Mucosa of stomach (tissue), 1 donor: ENCODE data around the gene SHC4.

Experiments
- H3K27me3 ChIP-seq: one replicate; pipeline ENCODE4 v1.7.0; 2013; ENCODE audit warnings: mild to moderate bottlenecking, low read length; ENCODE audit not compliant: control insufficient read depth, insufficient read depth
- H3K36me3 ChIP-seq: one replicate; pipeline ENCODE4 v1.7.0; 2013; ENCODE audit warnings: low read length; ENCODE audit not compliant: control insufficient read depth, insufficient read depth
- H3K4me1 ChIP-seq: one replicate; pipeline ENCODE4 v1.7.0; 2013; ENCODE audit warnings: mild to moderate bottlenecking, low read length; ENCODE audit not compliant: control insufficient read depth, insufficient read depth
- H3K4me3 ChIP-seq: one replicate; pipeline ENCODE4 v1.7.0; 2013; ENCODE audit warnings: low read length
- H3K9ac ChIP-seq: one replicate; pipeline ENCODE4 v1.7.0; 2013; ENCODE audit warnings: mild to moderate bottlenecking, low read length, moderate library complexity
- H3K9me3 ChIP-seq: one replicate; pipeline ENCODE4 v1.7.0; 2013; ENCODE audit warnings: mild to moderate bottlenecking, low read length, moderate library complexity; ENCODE audit not compliant: control insufficient read depth
- donor health status: Pancreatic carcinoma.

Gene SHC4

GRCh38 chr15:48937886-48938285 is 25.8 kb downstream of the SHC4 start:
- H3K36me3 ChIP-seq, result no peaks in the 10 kb centered on the region
- H3K27me3 ChIP-seq, result no peaks in the 10 kb centered on the region
- H3K4me1 ChIP-seq, result no peaks in the 10 kb centered on the region
- no peak overlapping the region for H3K9ac ChIP-seq
- H3K4me3 ChIP-seq, result no peak overlapping the region
- H3K9me3 ChIP-seq, result no peaks in the 10 kb centered on the region

- no peaks in the 10 kb centered on the region for H3K9me3 ChIP-seq
- no peak overlapping the region for H3K9ac ChIP-seq
- no peaks in the 10 kb centered on the region for H3K4me1 ChIP-seq
- no peaks in the 10 kb centered on the region for H3K27me3 ChIP-seq
- no peak overlapping the region for H3K4me3 ChIP-seq
- no peaks in the 10 kb centered on the region for H3K36me3 ChIP-seq
These were observed 27.1 kb downstream of the SHC4 start for GRCh38 chr15:48936666-48937065.

- Histone ChIP-seq H3K9ac (no peak overlapping the region), H3K36me3 (no peaks in the 10 kb centered on the region), H3K27me3 (no peaks in the 10 kb centered on the region), H3K4me3 (no peak overlapping the region), H3K9me3 (no peaks in the 10 kb centered on the region), H3K4me1 (no peaks in the 10 kb centered on the region)
These were observed 28.5 kb downstream of the SHC4 start for GRCh38 chr15:48935236-48935635.

- no peaks in the 10 kb centered on the region for H3K27me3 ChIP-seq
- H3K9me3 ChIP-seq, result no peaks in the 10 kb centered on the region
- H3K9ac ChIP-seq, result no peak overlapping the region
- no peaks in the 10 kb centered on the region for H3K36me3 ChIP-seq
- no peak overlapping the region for H3K4me3 ChIP-seq
- no peaks in the 10 kb centered on the region for H3K4me1 ChIP-seq
These were observed 33.0 kb downstream of the SHC4 start for GRCh38 chr15:48930735-48931134.

GRCh38 chr15:48929661-48930060 is 34.1 kb downstream of the SHC4 start:
- no peaks in the 10 kb centered on the region for H3K4me1 ChIP-seq
- H3K36me3 ChIP-seq, result no peaks in the 10 kb centered on the region
- no peaks in the 10 kb centered on the region for H3K9me3 ChIP-seq
- no peak overlapping the region for H3K9ac ChIP-seq
- no peaks in the 10 kb centered on the region for H3K27me3 ChIP-seq
- H3K4me3 ChIP-seq, result no peak overlapping the region

GRCh38 chr15:48928877-48929538 is 34.7 kb downstream of the SHC4 start:
- Histone ChIP-seq H3K36me3 (no peaks in the 10 kb centered on the region), H3K27me3 (no peaks in the 10 kb centered on the region), H3K9me3 (no peaks in the 10 kb centered on the region), H3K9ac (no peak overlapping the region), H3K4me3 (no peak overlapping the region), H3K4me1 (no peaks in the 10 kb centered on the region)

GRCh38 chr15:48925714-48926223 is 38.0 kb downstream of the SHC4 start:
- Histone ChIP-seq H3K9ac (no peak overlapping the region), H3K36me3 (no peaks in the 10 kb centered on the region), H3K4me3 (no peak overlapping the region), H3K4me1 (no peaks in the 10 kb centered on the region), H3K27me3 (no peaks in the 10 kb centered on the region), H3K9me3 (no peaks in the 10 kb centered on the region)

GRCh38 chr15:48924528-48925393 is 39.0 kb downstream of the SHC4 start:
- no peaks in the 10 kb centered on the region for H3K36me3 ChIP-seq
- H3K9me3 ChIP-seq, result no peaks in the 10 kb centered on the region
- H3K9ac ChIP-seq, result no peak overlapping the region
- H3K27me3 ChIP-seq, result no peaks in the 10 kb centered on the region
- H3K4me1 ChIP-seq, result no peaks in the 10 kb centered on the region
- H3K4me3 ChIP-seq, result no peak overlapping the region

- Histone ChIP-seq H3K27me3 (no peaks in the 10 kb centered on the region), H3K9ac (no peak overlapping the region), H3K4me1 (no peaks in the 10 kb centered on the region), H3K4me3 (no peak overlapping the region), H3K9me3 (no peaks in the 10 kb centered on the region), H3K36me3 (no peaks in the 10 kb centered on the region)
These were observed 41.7 kb downstream of the SHC4 start for GRCh38 chr15:48922046-48922445.

GRCh38 chr15:48916721-48917120 is 47.0 kb downstream of the SHC4 start:
- Histone ChIP-seq H3K9ac (no peak overlapping the region), H3K4me1 (no peaks in the 10 kb centered on the region), H3K9me3 (no peaks in the 10 kb centered on the region), H3K27me3 (no peaks in the 10 kb centered on the region), H3K4me3 (no peak overlapping the region), H3K36me3 (no peaks in the 10 kb centered on the region)

- Histone ChIP-seq H3K27me3 (no peaks in the 10 kb centered on the region), H3K4me3 (no peak overlapping the region), H3K9ac (no peak overlapping the region), H3K9me3 (no peaks in the 10 kb centered on the region), H3K4me1 (no peaks in the 10 kb centered on the region), H3K36me3 (no peaks in the 10 kb centered on the region)
These were observed 47.9 kb downstream of the SHC4 start for GRCh38 chr15:48915861-48916260.

- H3K4me3 ChIP-seq, result no peak overlapping the region
- H3K4me1 ChIP-seq, result no peaks in the 10 kb centered on the region
- no peak overlapping the region for H3K9ac ChIP-seq
- H3K27me3 ChIP-seq, result no peaks in the 10 kb centered on the region
- no peaks in the 10 kb centered on the region for H3K9me3 ChIP-seq
- no peaks in the 10 kb centered on the region for H3K36me3 ChIP-seq
These were observed 49.0 kb downstream of the SHC4 start for GRCh38 chr15:48914717-48915116.
